ENCODE data around the gene TAB2.

GRCh38 chr6:149286905-149287304 lies 30.6 kb upstream of the TAB2 start:
- TF ChIP-seq, protein P1, sequence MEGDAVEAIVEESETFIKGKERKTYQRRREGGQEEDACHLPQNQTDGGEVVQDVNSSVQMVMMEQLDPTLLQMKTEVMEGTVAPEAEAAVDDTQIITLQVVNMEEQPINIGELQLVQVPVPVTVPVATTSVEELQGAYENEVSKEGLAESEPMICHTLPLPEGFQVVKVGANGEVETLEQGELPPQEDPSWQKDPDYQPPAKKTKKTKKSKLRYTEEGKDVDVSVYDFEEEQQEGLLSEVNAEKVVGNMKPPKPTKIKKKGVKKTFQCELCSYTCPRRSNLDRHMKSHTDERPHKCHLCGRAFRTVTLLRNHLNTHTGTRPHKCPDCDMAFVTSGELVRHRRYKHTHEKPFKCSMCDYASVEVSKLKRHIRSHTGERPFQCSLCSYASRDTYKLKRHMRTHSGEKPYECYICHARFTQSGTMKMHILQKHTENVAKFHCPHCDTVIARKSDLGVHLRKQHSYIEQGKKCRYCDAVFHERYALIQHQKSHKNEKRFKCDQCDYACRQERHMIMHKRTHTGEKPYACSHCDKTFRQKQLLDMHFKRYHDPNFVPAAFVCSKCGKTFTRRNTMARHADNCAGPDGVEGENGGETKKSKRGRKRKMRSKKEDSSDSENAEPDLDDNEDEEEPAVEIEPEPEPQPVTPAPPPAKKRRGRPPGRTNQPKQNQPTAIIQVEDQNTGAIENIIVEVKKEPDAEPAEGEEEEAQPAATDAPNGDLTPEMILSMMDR (IDR thresholded peaks at IDR 0.05): no peak
- TF ChIP-seq EP300 (IDR thresholded peaks at IDR 0.05) (no peak), POLR2AphosphoS5 (IDR thresholded peaks at IDR 0.05) (no peak), POLR2A (IDR thresholded peaks at IDR 0.05) (no peak)
